Measurements from ENCODE around the gene ELP4.

Gene ELP4

GRCh38 chr11:31799435-31800397, 290.1 kb downstream of the ELP4 start:
- WGBS, result 1% methylated on average over 37 of the region's 48 CpGs

GRCh38 chr11:31800398-31801265, 291.1 kb downstream of the ELP4 start:
- no peaks in the 10 kb centered on the region for H3K36me3 ChIP-seq (ENCODE audit: control insufficient read depth in 1 of 2, insufficient read depth in 2 of 2, low read depth in 1 of 2, low read length in 2 of 2)
- no peak overlapping the region for H2AK5ac ChIP-seq (ENCODE audit: low read length, severe bottlenecking)
- peaks cover 93 to 95% of the 10 kb centered on the region in 2 experiments for H3K27me3 ChIP-seq (ENCODE audit: control insufficient read depth in 1 of 2, insufficient read depth in 1 of 2, low read length in 2 of 2)
- no peak overlapping the region for H2BK5ac ChIP-seq (ENCODE audit: low read depth, low read length, poor library complexity, severe bottlenecking)
- no peaks in the 10 kb centered on the region for H3K79me1 ChIP-seq (replicated peaks; ENCODE audit: low read length, poor library complexity, severe bottlenecking)
- no peak overlapping the region for H3K27ac ChIP-seq (ENCODE audit: low read length, poor library complexity, severe bottlenecking)
- 6% methylated on average over 18 of the region's 23 CpGs for WGBS
- no peak overlapping the region for H3K9ac ChIP-seq (ENCODE audit: low read length)
- peak overlapping the region in 1 of 2 experiments; percentile 42 for H3K23ac ChIP-seq (ENCODE audit: low read length in 2 of 2)
- H3K9me3 ChIP-seq (ENCODE audit: control insufficient read depth, low read length), result peaks cover 5% of the 10 kb centered on the region
- no peak overlapping the region for H3K4ac ChIP-seq (ENCODE audit: low read depth in 1 of 2, low read length in 2 of 2)
- H3K4me3 ChIP-seq (ENCODE audit: insufficient read depth in 1 of 2, low read depth in 1 of 2, low read length in 2 of 2), result no peak overlapping the region
- H2BK12ac ChIP-seq (ENCODE audit: low read length in 2 of 2), result no peak overlapping the region
- no peak overlapping the region for H3K14ac ChIP-seq (ENCODE audit: low read length in 2 of 2)
- H3K18ac ChIP-seq (ENCODE audit: low read depth in 1 of 2, low read length in 2 of 2), result no peak overlapping the region
- H4K8ac ChIP-seq (ENCODE audit: low read length), result no peak overlapping the region
- no peak overlapping the region for H3K4me2 ChIP-seq (ENCODE audit: low read length, poor library complexity, severe bottlenecking)
- no peak overlapping the region for H4K91ac ChIP-seq (ENCODE audit: low read length)
- H2BK15ac ChIP-seq (ENCODE audit: low read depth, poor library complexity, severe bottlenecking), result no peak overlapping the region
- no peak for DNase-seq
- H3K4me1 ChIP-seq (ENCODE audit: control insufficient read depth, insufficient read depth, low read depth, low read length), result peaks cover 30% of the 10 kb centered on the region
- no peak overlapping the region for H2AFZ ChIP-seq (ENCODE audit: low read depth, low read length)
- no peak overlapping the region for H2BK120ac ChIP-seq (ENCODE audit: low read depth, low read length)

More at GRCh38 chr11:31799435-31800397, 290.1 kb downstream of the ELP4 start:
- H3K36me3 ChIP-seq (ENCODE audit: control insufficient read depth in 1 of 2, insufficient read depth in 2 of 2, low read depth in 1 of 2, low read length in 2 of 2), result no peaks in the 10 kb centered on the region
- no peak overlapping the region for H3K9ac ChIP-seq (ENCODE audit: low read length)
- H3K27me3 ChIP-seq (ENCODE audit: control insufficient read depth in 1 of 2, insufficient read depth in 1 of 2, low read length in 2 of 2), result peaks cover 87 to 94% of the 10 kb centered on the region in 2 experiments
- peaks cover 23% of the 10 kb centered on the region for H3K4me1 ChIP-seq (ENCODE audit: control insufficient read depth, insufficient read depth, low read depth, low read length)
- no peak overlapping the region for H2BK15ac ChIP-seq (ENCODE audit: low read depth, poor library complexity, severe bottlenecking)
- H2AK5ac ChIP-seq (ENCODE audit: low read length, severe bottlenecking), result no peak overlapping the region
- H4K91ac ChIP-seq (ENCODE audit: low read length), result no peak overlapping the region
- no peak overlapping the region for H2BK12ac ChIP-seq (ENCODE audit: low read length in 2 of 2)
- peaks cover 5% of the 10 kb centered on the region for H3K9me3 ChIP-seq (ENCODE audit: control insufficient read depth, low read length)
- no peak overlapping the region for H3K4me3 ChIP-seq (ENCODE audit: insufficient read depth in 1 of 2, low read depth in 1 of 2, low read length in 2 of 2)
- no peak overlapping the region for H4K8ac ChIP-seq (ENCODE audit: low read length)
- DNase-seq, result no peak
- H3K4ac ChIP-seq (ENCODE audit: low read depth in 1 of 2, low read length in 2 of 2), result no peak overlapping the region
- H2AFZ ChIP-seq (ENCODE audit: low read depth, low read length), result no peak overlapping the region
- H3K18ac ChIP-seq (ENCODE audit: low read depth in 1 of 2, low read length in 2 of 2), result no peak overlapping the region
- no peak overlapping the region for H3K14ac ChIP-seq (ENCODE audit: low read length in 2 of 2)
- H3K79me1 ChIP-seq (replicated peaks; ENCODE audit: low read length, poor library complexity, severe bottlenecking), result no peaks in the 10 kb centered on the region
- no peak overlapping the region for H3K4me2 ChIP-seq (ENCODE audit: low read length, poor library complexity, severe bottlenecking)
- H2BK120ac ChIP-seq (ENCODE audit: low read depth, low read length), result no peak overlapping the region
- no peak overlapping the region for H3K23ac ChIP-seq (ENCODE audit: low read length in 2 of 2)
- H3K27ac ChIP-seq (ENCODE audit: low read length, poor library complexity, severe bottlenecking), result no peak overlapping the region
- H2BK5ac ChIP-seq (ENCODE audit: low read depth, low read length, poor library complexity, severe bottlenecking), result no peak overlapping the region

- Histone ChIP-seq H3K4ac (ENCODE audit: low read depth in 1 of 2, low read length in 2 of 2) (no peak overlapping the region), H4K8ac (ENCODE audit: low read length) (no peak overlapping the region), H2BK15ac (ENCODE audit: low read depth, poor library complexity, severe bottlenecking) (no peak overlapping the region), H3K4me1 (ENCODE audit: control insufficient read depth, insufficient read depth, low read depth, low read length) (peaks cover 32% of the 10 kb centered on the region), H4K91ac (ENCODE audit: low read length) (no peak overlapping the region), H3K18ac (ENCODE audit: low read depth in 1 of 2, low read length in 2 of 2) (no peak overlapping the region), H3K23ac (ENCODE audit: low read length in 2 of 2) (no peak overlapping the region), H3K36me3 (ENCODE audit: control insufficient read depth in 1 of 2, insufficient read depth in 2 of 2, low read depth in 1 of 2, low read length in 2 of 2) (no peaks in the 10 kb centered on the region), H3K79me1 (replicated peaks; ENCODE audit: low read length, poor library complexity, severe bottlenecking) (no peaks in the 10 kb centered on the region), H3K4me3 (ENCODE audit: insufficient read depth in 1 of 2, low read depth in 1 of 2, low read length in 2 of 2) (no peak overlapping the region), H2BK12ac (ENCODE audit: low read length in 2 of 2) (no peak overlapping the region), H3K9ac (ENCODE audit: low read length) (no peak overlapping the region), H2AFZ (ENCODE audit: low read depth, low read length) (no peak overlapping the region), H3K14ac (ENCODE audit: low read length in 2 of 2) (no peak overlapping the region), H3K9me3 (ENCODE audit: control insufficient read depth, low read length) (peaks cover 5% of the 10 kb centered on the region), H3K27me3 (ENCODE audit: control insufficient read depth in 1 of 2, insufficient read depth in 1 of 2, low read length in 2 of 2) (peaks cover 93 to 96% of the 10 kb centered on the region in 2 experiments), H3K4me2 (ENCODE audit: low read length, poor library complexity, severe bottlenecking) (no peak overlapping the region), H3K27ac (ENCODE audit: low read length, poor library complexity, severe bottlenecking) (no peak overlapping the region), H2BK120ac (ENCODE audit: low read depth, low read length) (no peak overlapping the region), H2BK5ac (ENCODE audit: low read depth, low read length, poor library complexity, severe bottlenecking) (no peak overlapping the region), H2AK5ac (ENCODE audit: low read length, severe bottlenecking) (no peak overlapping the region)
- WGBS, result 8% methylated on average over 8 of the region's 9 CpGs
- DNase-seq, result no peak
These were observed 291.7 kb downstream of the ELP4 start for GRCh38 chr11:31801298-31801702.

Data from mesenchymal stem cell (in vitro differentiated cells and primary cell).